ENCODE data around the gene ARHGAP10. TPM values are rescaled to one million over a fixed set of nuclear protein-coding genes. Genes with fewer than 3 reads are reported as not detected.

The ARHGAP10 gene
- total RNA-seq, 2 experiments from 2014 or later, result 7.1 to 8.0 TPM

DNA sequence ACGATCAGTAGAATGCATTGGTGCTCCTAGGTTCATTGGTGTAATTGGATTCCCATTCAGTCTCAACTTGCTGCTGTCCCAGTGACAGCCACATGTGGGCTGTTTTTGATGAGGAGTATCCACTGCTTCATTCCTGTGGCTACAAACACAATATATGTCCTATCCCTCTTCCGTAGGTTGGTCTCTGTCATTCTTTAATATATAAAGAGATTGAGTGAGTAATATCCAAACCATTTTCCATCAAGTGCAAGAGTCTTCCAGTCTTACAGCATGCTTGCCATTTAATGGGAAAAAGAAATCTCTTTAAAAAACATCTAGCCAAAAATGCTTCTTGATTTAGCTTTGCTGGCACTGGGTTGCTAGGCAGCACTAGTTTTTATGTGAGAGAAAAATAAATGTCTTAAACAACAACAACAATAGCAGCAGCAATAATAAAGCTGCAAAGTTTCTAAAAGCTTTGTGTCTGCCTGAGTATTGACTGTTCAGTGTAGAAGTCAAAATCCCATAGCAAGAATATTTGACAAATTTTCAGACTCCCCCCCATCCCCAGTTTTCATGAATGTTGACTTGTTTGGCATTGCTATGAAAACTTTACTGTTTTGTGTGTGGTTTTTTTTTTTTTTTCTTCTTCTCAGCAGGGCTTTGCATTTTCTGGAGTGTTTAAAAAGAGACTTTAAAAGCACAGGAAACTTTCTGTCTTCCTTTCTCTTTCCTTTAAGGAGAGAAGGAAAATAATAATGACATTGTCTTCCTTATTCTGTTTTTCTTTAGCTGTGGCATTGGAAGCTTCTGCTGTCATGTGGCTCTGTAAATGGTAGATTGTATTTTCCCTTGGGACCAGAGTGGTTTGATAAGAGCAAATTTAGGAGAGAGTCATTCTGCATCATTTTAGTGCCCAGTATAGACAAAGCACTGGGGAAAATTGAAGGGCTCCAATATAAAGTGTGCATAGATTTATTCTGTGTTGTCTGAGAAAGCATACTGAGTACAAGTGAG lies 244.3 kb downstream of the ARHGAP10 start:
- peaks cover 12% of the 10 kb centered on the region for H3K4me1 Mint-ChIP-seq (ENCODE audit: low read depth)
- peaks cover 13% of the 10 kb centered on the region for H3K36me3 Mint-ChIP-seq
- POLR2A ChIA-PET, result no interaction called here
- no peak for DNase-seq
- H3K27me3 Mint-ChIP-seq, result no peaks in the 10 kb centered on the region
- no peak overlapping the region for H3K27ac Mint-ChIP-seq
- CTCF ChIA-PET, result interaction anchor here (0.9 kb wide), 1 partner anchor 109 kb away, joined by 3 read pairs; no protein-coding TSS in a partner anchor
- no peak overlapping the region for H3K4me3 Mint-ChIP-seq
- H3K9me3 Mint-ChIP-seq, result peaks cover 8% of the 10 kb centered on the region
- intact Hi-C loops (cut with micrococcal nuclease), result no loop called here

GRCh38 chr4:147980586-147980985 lies 248.7 kb downstream of the ARHGAP10 start:
- H3K27ac Mint-ChIP-seq, result no peak overlapping the region
- CTCF ChIA-PET, result no interaction called here
- H3K27me3 Mint-ChIP-seq, result no peaks in the 10 kb centered on the region
- intact Hi-C loops (cut with micrococcal nuclease), result loop anchor here (2.0 kb wide), 1 partner anchor 38 kb away; no protein-coding TSS in a partner anchor
- POLR2A ChIA-PET, result no interaction called here
- no peaks in the 10 kb centered on the region for H3K36me3 Mint-ChIP-seq
- no peak for DNase-seq
- H3K4me1 Mint-ChIP-seq (ENCODE audit: low read depth), result peaks cover 16% of the 10 kb centered on the region
- H3K9me3 Mint-ChIP-seq, result no peaks in the 10 kb centered on the region
- no peak overlapping the region for H3K4me3 Mint-ChIP-seq

DNA sequence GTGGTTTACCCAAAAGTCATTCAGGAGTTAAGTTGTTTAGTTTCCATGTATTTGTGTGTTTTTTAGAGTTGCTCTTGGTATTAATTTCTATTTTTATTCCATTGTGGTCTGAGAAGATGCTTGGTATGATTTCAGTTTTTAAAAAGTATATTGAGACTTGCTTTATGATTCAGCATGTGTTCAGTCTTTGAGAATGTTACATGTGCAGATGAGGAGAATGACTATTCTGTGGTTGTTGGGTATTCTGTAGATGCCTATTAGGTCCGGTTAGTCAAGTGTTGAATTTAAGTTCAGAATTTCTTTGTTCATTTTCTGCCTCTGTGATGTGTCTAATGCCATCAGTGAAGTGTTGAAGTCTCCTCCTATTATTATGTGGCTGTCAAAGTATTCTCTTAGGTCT lies 249.4 kb downstream of the ARHGAP10 start:
- Mint-ChIP-seq H3K9me3 (no peaks in the 10 kb centered on the region), H3K36me3 (no peaks in the 10 kb centered on the region), H3K4me3 (no peak overlapping the region), H3K27ac (no peak overlapping the region), H3K4me1 (ENCODE audit: low read depth) (peaks cover 16% of the 10 kb centered on the region), H3K27me3 (no peaks in the 10 kb centered on the region)
- ChIA-PET CTCF (no interaction called here), POLR2A (no interaction called here)
- no peak for DNase-seq
- intact Hi-C loops (cut with micrococcal nuclease), result loop anchor here (2.0 kb wide), 1 partner anchor 39 kb away; no protein-coding TSS in a partner anchor

GRCh38 chr4:147984065-147984777 lies 252.3 kb downstream of the ARHGAP10 start:
- Mint-ChIP-seq H3K4me3 (no peak overlapping the region), H3K27me3 (no peaks in the 10 kb centered on the region), H3K9me3 (no peaks in the 10 kb centered on the region), H3K27ac (no peak overlapping the region), H3K36me3 (no peaks in the 10 kb centered on the region), H3K4me1 (ENCODE audit: low read depth) (peaks cover 16% of the 10 kb centered on the region)
- POLR2A ChIA-PET, result no interaction called here
- CTCF ChIA-PET, result interaction anchor here (1.0 to 2.1 kb wide), 8 partner anchors 9 to 117 kb away, joined by 3 to 5 read pairs (median 4); no protein-coding TSS in a partner anchor
- DNase-seq, result peak; percentile 25
- intact Hi-C loops (cut with micrococcal nuclease), result no loop called here

GRCh38 chr4:147984778-147985138 lies 252.9 kb downstream of the ARHGAP10 start:
- intact Hi-C loops (cut with micrococcal nuclease), result no loop called here
- Mint-ChIP-seq H3K4me3 (no peak overlapping the region), H3K4me1 (ENCODE audit: low read depth) (peaks cover 16% of the 10 kb centered on the region), H3K9me3 (no peaks in the 10 kb centered on the region), H3K27me3 (no peaks in the 10 kb centered on the region), H3K27ac (no peak overlapping the region), H3K36me3 (no peaks in the 10 kb centered on the region)
- ChIA-PET POLR2A (no interaction called here), CTCF (interaction anchor here (1.1 to 2.1 kb wide), 6 partner anchors 9 to 73 kb away, joined by 3 to 5 read pairs (median 4); no protein-coding TSS in a partner anchor)
- DNase-seq, result no peak

DNA sequence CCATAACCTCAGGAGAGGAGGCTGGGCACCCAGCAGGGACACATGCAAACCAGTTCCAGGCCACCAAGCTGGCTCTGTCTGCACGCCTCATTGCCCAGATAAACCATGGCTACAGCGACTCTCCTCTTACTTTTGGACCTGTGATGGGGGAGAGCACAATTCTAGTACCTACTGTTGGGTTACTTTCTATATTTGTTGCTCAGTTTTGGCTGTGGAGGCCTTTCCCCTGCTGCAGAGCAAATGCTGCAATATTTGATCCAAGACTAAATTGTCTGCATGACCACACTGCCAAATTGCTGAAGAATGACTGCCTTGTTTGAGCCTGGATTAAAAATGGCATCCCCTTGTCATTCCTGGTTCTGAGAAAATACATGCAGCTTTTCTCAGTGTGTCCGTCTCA lies 253.5 kb downstream of the ARHGAP10 start:
- Mint-ChIP-seq H3K4me1 (ENCODE audit: low read depth) (peaks cover 11% of the 10 kb centered on the region), H3K27me3 (no peaks in the 10 kb centered on the region), H3K4me3 (no peak overlapping the region), H3K36me3 (no peaks in the 10 kb centered on the region), H3K27ac (no peak overlapping the region), H3K9me3 (no peaks in the 10 kb centered on the region)
- no peak for DNase-seq
- ChIA-PET CTCF (interaction anchor here (1.1 to 2.1 kb wide), 3 partner anchors 35 to 72 kb away, joined by 3 to 4 read pairs (median 3); no protein-coding TSS in a partner anchor), POLR2A (no interaction called here)
- intact Hi-C loops (cut with micrococcal nuclease), result no loop called here

- Mint-ChIP-seq H3K27me3 (no peaks in the 10 kb centered on the region), H3K27ac (no peak overlapping the region), H3K9me3 (no peaks in the 10 kb centered on the region), H3K4me3 (no peak overlapping the region), H3K36me3 (no peaks in the 10 kb centered on the region), H3K4me1 (ENCODE audit: low read depth) (no peaks in the 10 kb centered on the region)
- no peak for DNase-seq
- CTCF ChIA-PET, result no interaction called here
- intact Hi-C loops (cut with micrococcal nuclease), result no loop called here
- POLR2A ChIA-PET, result no interaction called here
Measured at GRCh38 chr4:147987252-147987651, 255.4 kb downstream of the ARHGAP10 start.

- H3K27ac Mint-ChIP-seq, result no peak overlapping the region
- intact Hi-C loops (cut with micrococcal nuclease), result no loop called here
- H3K4me3 Mint-ChIP-seq, result no peak overlapping the region
- H3K9me3 Mint-ChIP-seq, result no peaks in the 10 kb centered on the region
- no peak for DNase-seq
- ChIA-PET CTCF (no interaction called here), POLR2A (no interaction called here)
- no peaks in the 10 kb centered on the region for H3K36me3 Mint-ChIP-seq
- H3K27me3 Mint-ChIP-seq, result no peaks in the 10 kb centered on the region
- no peaks in the 10 kb centered on the region for H3K4me1 Mint-ChIP-seq (ENCODE audit: low read depth)
Measured at GRCh38 chr4:147991543-147992283, 259.8 kb downstream of the ARHGAP10 start.

GRCh38 chr4:147994076-147994475 lies 262.2 kb downstream of the ARHGAP10 start:
- Mint-ChIP-seq H3K36me3 (no peaks in the 10 kb centered on the region), H3K27ac (no peak overlapping the region), H3K27me3 (no peaks in the 10 kb centered on the region), H3K4me3 (no peak overlapping the region), H3K9me3 (no peaks in the 10 kb centered on the region), H3K4me1 (ENCODE audit: low read depth) (no peaks in the 10 kb centered on the region)
- POLR2A ChIA-PET, result no interaction called here
- DNase-seq, result no peak
- intact Hi-C loops (cut with micrococcal nuclease), result no loop called here
- CTCF ChIA-PET, result interaction anchor here (1.7 kb wide), 1 partner anchor 10 kb away, joined by 4 read pairs; no protein-coding TSS in a partner anchor

DNA sequence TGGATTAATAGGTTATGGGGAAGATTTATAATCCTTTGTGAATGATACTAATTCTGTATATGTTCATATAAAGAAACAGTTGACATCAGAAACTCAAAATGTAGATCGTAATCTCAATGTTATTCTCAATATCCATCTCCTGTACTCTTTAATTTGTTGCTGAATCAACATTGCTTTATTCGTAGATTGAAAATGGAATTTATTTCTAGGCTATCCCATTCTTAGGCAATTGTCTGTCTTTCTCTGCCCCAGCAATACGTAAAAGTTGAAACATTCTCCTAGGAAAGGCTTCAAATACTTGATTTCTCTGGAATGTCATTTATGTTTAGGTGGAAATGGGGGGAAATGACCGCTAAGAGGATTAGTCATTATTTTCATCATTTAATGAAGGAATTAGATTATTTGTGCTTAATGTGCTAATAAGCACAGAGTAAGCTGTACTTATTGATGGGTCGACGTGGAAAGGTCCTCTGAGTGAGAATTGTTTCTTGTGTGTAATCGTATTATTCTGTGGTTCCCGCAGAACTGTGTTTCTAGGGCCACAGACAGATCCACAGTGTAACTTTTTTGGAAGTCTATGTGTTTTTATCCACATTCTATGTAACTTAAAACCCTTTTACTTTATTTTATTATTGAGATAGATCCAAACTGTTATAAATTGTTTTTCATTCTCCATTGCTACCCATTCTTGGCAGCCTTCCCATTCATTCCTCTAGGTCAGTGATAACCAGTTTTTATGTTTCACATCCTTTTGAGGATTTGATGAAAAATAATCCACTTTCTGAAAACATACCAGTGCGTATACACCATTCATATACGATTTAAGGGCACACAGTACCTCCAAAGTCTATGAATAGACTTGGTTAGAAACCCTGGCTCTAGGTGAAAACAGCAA lies 262.9 kb downstream of the ARHGAP10 start:
- no peaks in the 10 kb centered on the region for H3K27me3 Mint-ChIP-seq
- ChIA-PET POLR2A (no interaction called here), CTCF (interaction anchor here (1.7 kb wide), 1 partner anchor 10 kb away, joined by 4 read pairs; no protein-coding TSS in a partner anchor)
- intact Hi-C loops (cut with micrococcal nuclease), result no loop called here
- DNase-seq, result no peak
- peaks cover 4% of the 10 kb centered on the region for H3K36me3 Mint-ChIP-seq
- no peaks in the 10 kb centered on the region for H3K4me1 Mint-ChIP-seq (ENCODE audit: low read depth)
- no peak overlapping the region for H3K4me3 Mint-ChIP-seq
- H3K9me3 Mint-ChIP-seq, result peaks cover 4% of the 10 kb centered on the region
- no peak overlapping the region for H3K27ac Mint-ChIP-seq

DNA sequence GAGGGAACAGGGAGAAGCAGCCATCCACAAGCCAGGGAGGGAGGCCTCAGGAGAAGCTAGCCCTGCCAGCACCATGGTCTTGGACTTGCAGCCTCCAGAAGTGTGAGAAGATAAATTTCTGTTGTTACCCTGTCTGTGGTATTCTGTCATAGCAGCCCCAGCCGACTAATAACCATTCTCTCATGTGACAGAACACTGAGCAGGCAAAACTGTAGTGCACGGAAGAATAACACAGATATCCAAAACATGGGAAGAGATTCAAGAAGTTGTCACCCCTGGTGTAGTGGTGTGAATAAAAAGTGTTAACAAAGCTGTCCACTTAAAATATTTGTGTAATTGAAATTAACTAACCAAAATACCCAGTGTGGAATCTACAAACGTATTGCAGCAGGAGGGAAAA lies 265.0 kb downstream of the ARHGAP10 start:
- H3K27ac Mint-ChIP-seq, result no peak overlapping the region
- ChIA-PET CTCF (no interaction called here), POLR2A (no interaction called here)
- H3K4me1 Mint-ChIP-seq (ENCODE audit: low read depth), result no peaks in the 10 kb centered on the region
- intact Hi-C loops (cut with micrococcal nuclease), result no loop called here
- DNase-seq, result no peak
- no peak overlapping the region for H3K4me3 Mint-ChIP-seq
- H3K36me3 Mint-ChIP-seq, result peaks cover 10% of the 10 kb centered on the region
- peaks cover 15% of the 10 kb centered on the region for H3K9me3 Mint-ChIP-seq
- no peaks in the 10 kb centered on the region for H3K27me3 Mint-ChIP-seq
